Stimulated activated naive CD4-positive, alpha-beta T cell treated with Interleukin-2 at 50 U/mL for 16 hours (primary cell): ENCODE data around the gene MAP3K4.
A peak's percentile ranks its signal among the peaks of the same experiment; 100 is the strongest.

Experiments
- DNase-seq: peaks from one replicate; lab custom pipeline; 2025; lab: John Stamatoyannopoulos, UW

The MAP3K4 gene

GRCh38 chr6:161041274-161041673 lies 49.7 kb downstream of the MAP3K4 start:
- no peak for DNase-seq

- no peak for DNase-seq
Observed at GRCh38 chr6:161044335-161044734, 52.8 kb downstream of the MAP3K4 start.

DNA sequence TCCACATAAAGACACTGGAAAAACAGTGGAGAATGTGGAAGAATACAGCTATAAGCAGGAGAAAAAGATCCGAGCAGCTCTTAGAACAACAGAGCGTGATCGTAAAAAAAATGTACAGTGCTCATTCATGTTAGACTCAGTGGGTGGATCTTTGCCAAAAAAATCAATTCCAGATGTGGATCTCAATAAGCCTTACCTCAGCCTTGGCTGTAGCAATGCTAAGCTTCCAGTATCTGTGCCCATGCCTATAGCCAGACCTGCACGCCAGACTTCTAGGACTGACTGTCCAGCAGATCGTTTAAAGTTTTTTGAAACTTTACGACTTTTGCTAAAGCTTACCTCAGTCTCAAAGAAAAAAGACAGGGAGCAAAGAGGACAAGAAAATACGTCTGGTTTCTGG lies 57.1 kb downstream of the MAP3K4 start:
- no peak for DNase-seq

- no peak for DNase-seq
Observed at GRCh38 chr6:161050134-161050765, 58.7 kb downstream of the MAP3K4 start.

DNA sequence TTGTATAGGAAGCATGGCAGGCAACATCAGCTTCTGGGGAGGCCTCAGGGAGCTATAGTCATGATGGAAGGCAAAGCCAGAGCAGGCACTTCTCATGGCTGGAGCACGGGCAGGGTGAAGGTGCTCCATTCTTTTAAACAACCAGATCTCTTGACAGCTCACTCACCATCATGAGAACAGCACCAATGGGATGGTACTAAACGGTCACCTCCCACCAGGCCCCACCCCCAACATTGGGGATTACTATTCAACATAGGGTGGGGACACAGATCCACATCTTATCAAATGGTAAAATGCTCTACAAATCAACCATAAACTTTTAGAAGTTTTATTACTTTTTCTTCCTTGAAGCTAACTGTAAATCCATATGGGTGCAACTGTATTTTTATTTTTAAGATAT lies 61.5 kb downstream of the MAP3K4 start:
- no peak for DNase-seq

DNA sequence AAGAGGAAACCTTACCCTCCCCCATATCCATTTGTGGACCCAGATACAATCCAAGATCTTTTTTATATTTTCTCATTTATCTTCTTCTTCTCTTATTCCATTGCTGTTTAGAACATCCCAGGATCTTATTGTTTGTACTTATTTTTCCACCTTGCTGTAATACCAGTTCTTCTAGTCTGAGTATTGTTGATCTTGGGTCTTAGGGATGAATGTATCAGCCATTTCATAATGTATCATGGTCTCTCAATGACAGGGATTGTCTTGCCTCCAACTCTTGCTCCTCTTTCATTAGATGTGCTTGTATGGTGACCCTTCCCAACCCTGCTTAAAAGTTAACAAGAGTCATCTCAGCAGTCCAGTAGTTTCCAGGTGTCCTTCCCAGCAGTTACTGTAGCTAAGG lies 63.3 kb downstream of the MAP3K4 start:
- DNase-seq: no peak

DNA sequence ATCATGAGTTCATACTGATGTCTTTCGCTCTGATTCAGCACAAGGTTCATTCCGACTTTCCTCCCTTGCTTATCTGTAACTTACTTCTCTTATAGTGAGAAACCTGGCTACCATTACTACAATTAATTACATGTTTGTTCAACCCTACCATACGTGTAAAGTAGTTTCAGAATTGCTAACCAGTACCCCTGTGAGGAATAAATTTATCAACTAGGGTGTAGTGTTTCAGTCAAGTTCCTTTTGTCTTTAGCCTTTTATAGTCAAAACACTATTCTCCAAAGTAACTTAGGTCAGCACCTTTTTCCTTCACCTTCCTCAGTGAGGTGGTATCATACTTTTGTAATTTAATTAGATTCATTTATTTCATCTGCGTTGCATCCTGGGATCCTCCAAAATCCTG lies 64.9 kb downstream of the MAP3K4 start:
- DNase-seq: no peak

DNA sequence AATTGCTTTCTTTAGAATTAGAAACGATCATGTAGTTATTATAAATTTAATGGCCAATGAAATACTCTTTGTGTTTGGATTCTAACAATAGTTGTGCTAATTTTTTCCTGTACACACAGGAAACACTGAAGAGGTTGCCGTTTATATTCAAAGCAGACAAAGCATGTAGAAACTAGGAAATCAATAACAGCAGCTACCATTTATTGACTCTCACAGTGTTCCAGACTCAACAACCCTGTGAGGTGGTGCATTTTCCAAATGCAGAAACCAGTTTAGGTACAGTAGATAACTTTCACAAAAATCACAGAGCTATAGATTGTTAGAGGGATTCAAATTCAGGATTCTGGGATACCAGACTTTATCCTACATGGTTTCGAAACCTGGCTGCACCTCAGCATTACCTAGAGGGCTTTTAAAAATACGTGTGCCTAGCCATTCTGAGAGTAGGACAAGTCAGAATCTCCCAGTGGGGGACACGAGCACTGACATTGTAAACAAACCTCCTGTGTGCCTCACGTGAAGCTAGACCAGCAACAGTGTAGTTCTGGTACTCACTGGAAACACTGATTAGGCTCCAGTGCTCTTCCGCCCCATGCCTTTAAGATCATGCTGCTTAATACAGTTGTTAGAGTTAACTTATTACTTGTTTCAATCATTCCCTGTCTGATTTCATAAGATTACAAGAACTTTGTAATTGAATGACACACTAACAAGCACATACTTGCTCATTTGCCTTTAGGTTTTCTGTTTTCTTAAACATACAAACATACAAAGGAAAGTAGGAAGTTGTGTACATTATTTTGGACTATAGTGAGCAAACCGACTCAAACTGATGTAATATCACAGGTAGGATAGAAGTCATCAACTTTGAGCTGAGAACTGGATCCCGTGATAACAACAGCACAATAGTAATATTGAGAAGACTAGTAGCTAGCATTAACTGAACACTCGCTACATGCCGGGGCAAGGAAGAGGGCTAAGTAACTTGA lies 65.8 kb downstream of the MAP3K4 start:
- DNase-seq: no peak

GRCh38 chr6:161058741-161059140 lies 67.2 kb downstream of the MAP3K4 start:
- DNase-seq: no peak

DNA sequence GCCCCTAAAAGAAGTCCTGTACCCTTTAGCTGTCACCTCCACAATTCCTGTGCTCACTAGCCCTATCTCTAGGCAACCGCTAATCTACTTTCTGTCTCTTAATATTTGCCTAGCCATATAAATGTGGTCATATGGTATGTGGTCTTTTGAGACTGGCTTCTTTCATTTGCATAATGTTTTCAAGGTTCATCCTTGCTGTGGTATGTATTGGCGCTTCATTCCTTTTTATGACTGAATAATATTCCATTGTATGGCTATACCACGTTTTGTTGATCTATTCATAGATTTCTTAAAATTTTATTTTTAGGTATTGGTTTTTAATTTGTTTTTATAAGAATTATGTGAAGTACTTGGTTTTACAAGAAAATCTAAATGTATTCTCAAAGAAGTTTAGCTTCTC lies 70.0 kb downstream of the MAP3K4 start:
- no peak for DNase-seq

- no peak for DNase-seq
Observed at GRCh38 chr6:161064915-161065314, 73.3 kb downstream of the MAP3K4 start.

- DNase-seq: no peak
Observed at GRCh38 chr6:161066511-161066910, 74.9 kb downstream of the MAP3K4 start.

DNA sequence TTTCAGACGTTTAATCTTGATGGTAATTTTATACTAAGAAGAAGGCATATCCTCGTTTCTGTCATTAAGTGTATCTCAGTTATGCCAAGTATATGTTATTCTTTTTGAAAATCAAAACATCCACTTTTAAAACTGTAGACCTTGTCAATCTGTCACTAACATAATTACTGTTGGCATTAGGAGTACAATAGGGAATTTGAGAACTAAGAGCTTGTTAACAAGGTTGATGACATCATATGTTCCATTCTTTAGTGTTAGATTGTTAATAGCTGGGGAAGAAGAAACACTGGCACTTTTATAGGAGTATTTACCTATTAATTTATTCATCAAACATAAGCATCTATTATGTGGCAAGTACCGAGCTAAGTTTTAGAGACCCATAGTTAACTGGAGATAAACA lies 76.2 kb downstream of the MAP3K4 start:
- no peak for DNase-seq

DNA sequence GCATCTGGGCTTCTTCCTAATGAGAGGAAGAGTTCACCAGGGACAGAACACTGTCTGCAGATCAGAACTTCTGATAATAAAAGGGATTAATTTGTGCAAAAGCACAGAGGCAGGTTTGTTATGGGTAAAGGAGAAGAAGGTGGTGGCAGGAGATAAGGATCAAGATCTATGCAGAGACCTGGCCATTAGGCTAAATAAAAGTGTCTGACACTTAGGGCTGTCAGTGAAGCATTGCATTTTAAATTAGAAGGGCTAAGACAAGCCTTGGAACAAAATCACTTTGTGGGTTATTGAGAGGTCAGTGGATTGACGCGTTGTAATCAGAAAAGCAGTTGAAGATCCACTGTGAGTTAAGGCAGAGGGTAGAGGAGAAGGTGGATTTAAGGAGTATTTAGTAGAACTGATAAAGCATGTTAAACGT lies 76.8 kb downstream of the MAP3K4 start:
- DNase-seq: no peak

DNA sequence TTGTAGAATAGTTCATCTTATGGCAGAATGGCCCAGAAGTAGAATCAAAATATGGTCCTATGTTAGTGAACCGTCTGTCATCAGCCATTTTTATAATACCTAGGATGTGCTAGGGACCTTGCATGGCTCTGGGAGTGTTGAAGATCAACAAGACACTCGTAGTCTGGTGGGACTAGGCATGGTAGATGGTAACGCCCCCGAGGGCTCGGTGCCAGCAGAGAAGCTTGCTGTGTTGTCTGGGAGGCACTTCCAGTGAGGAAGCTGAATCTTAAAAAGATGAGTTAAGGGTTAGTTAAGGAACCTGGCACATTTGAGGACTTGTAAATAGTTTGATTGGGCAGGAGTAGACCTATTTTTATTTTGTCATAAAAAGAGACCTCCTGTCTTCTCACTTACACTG lies 82.4 kb downstream of the MAP3K4 start:
- no peak for DNase-seq

GRCh38 chr6:161074496-161075121 lies 83.0 kb downstream of the MAP3K4 start:
- no peak for DNase-seq

GRCh38 chr6:161076181-161076677 lies 84.7 kb downstream of the MAP3K4 start:
- DNase-seq: no peak

DNA sequence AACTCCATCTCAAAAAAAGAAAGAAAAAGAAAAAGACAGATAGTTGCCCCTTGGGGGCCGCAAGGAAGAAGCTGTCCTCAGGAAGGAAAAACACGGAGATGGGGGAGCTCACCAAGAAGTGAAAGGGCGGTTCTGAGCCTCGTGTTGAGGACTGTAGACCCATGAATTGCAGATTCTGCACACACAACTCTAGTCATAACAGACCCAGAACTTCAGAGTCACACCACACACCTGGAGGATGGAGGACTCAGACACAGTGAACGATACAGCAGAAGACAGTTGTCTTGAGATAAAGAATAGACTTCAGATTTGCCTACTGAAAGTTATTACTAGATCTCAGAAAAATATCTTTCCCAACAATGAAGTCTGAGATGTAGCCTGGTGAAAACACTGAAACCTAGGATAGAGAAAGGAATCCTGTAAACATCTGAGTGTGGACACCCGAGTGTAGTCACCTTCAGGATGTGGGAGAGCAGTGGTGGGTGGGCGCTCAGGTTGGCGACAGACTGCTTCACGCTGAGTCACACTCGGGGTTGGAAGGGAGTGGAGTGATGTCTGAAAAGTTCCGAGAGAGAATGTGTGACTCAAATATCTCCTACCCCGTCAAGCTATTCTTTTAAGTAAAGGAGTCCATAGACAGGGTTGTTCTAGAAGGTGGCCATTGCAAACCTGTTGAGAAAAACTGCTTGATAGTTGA lies 88.1 kb downstream of the MAP3K4 start:
- DNase-seq: peak; percentile 81

DNA sequence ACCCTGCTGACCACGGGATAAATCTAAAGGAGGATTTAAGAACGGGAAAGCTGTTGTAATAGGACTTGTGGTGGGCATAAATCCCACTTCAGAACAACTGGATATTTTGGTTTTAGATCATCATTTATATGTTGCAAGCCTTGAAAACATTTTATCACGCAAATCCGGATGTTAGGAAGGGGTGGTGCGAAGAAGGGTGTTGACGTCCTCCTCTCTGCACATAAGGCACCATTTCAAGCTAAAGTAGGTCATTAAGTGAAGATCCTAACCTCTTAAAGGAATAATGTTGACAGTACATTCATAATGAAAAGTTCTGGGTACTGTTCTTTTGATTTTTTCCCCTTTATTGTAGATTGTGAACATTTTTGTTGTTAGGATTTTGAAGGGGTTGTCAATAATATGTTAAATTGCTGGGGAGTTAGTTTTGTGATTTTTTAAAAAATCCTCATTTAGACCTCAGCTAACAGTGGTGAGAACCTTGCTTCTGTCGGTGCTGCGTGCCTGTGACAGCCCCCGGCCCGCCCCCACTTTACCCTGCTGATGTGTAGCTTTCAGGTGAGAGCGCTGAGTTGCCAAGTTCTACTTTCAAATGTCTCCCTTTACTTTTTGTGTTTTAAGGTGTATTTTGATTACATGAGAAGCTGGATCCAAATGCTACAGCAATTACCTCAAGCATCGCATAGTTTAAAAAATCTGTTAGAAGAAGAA lies 88.8 kb downstream of the MAP3K4 start:
- DNase-seq: peak; percentile 43

DNA sequence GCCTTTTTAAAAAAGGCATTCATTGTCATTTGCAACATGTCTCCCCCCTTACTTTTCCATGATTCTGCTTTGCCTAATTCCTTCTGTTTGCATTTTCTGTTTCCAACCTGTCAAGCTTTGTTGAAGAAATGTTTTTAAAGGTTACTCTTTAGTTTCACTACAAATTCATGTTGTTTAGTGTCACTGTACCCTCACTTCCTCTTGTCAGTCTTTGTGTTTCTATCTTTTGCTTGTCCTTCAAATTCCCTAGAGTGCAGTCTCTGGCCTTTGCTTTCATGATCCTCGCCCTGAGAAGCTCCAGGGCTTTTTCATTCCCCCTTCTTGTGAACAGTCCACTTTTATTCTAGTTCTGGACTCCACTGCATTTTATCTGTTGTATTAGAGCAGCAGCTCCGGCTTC lies 90.6 kb downstream of the MAP3K4 start:
- no peak for DNase-seq

- no peak for DNase-seq
Observed at GRCh38 chr6:161085246-161085645, 93.7 kb downstream of the MAP3K4 start.
